T-cell (primary cell): ENCODE results near the gene OLFM3. TPM values are rescaled to one million over a fixed set of nuclear protein-coding genes. Genes with fewer than 3 reads are reported as not detected.

ENCODE experiments used
- ATAC-seq, 4 experiments: fragments of 200-7000 bp in 3 of 4; fragments of 150-1000 bp in 1 of 4; cut with Tn5 transposase; replicated peaks in 1 of 4; 1 replicate in 3 of 4; 2 replicates in 1 of 4; pipeline ENCODE4 v1.10.0; 2021; ENCODE audit warnings: moderate library complexity in 3 of 4, mild to moderate bottlenecking in 2 of 4, moderate number of reproducible peaks in 1 of 4
- CTCF ChIA-PET, 2 donors: fragments of 300-600 bp; sonication (Branson Sonifier 250); formaldehyde crosslinking; loops; one replicate each; lab custom pipeline; 2022; ENCODE audit warnings: antibody characterized with exemption in 2 of 2; lab: Charles Lee
- POLR2A ChIA-PET, 2 donors: fragments of 300-600 bp; sonication (Branson Sonifier 250); formaldehyde crosslinking; loops; one replicate each; lab custom pipeline; 2022; ENCODE audit warnings: antibody characterized with exemption in 2 of 2; lab: Charles Lee
- DNase-seq, 35 experiments: peaks; one replicate each; pipeline versions ENCODE4 v3.0.0 to v3.0.0-alpha.2; 2013 to 2023
- H3K27ac ChIP-seq: one replicate; pipeline ENCODE4 v1.5.1; 2013; ENCODE audit warnings: low read length
- H3K27me3 ChIP-seq, 2 experiments: replicated peaks in 1 of 2; 1 replicate in 1 of 2; 2 replicates in 1 of 2; pipeline versions ENCODE4 v1.6.1 to v1.7.0; 2013; ENCODE audit warnings: low read length in 1 of 2, mixed read lengths in 1 of 2; ENCODE audit not compliant: control insufficient read depth in 2 of 2, insufficient read depth in 2 of 2; ENCODE audit errors: extremely low read depth in 1 of 2
- H3K36me3 ChIP-seq, 2 donors: 1 replicate in 1 of 2; 2 replicates in 1 of 2; pipeline versions ENCODE4 v1.6.1 to v1.7.0; 2013; ENCODE audit warnings: low read length in 1 of 2; ENCODE audit not compliant: control insufficient read depth in 2 of 2, insufficient read depth in 1 of 2; ENCODE audit errors: extremely low read depth in 1 of 2
- H3K4me1 ChIP-seq, 2 experiments: 1 replicate in 1 of 2; 2 replicates in 1 of 2; pipeline versions ENCODE4 v1.6.1 to v1.7.0; 2013; ENCODE audit warnings: low read length in 2 of 2, mixed read lengths in 1 of 2; ENCODE audit not compliant: insufficient read depth in 2 of 2, control insufficient read depth in 1 of 2; ENCODE audit errors: extremely low read depth in 1 of 2
- H3K4me3 ChIP-seq, 2 donors: 1 replicate in 1 of 2; 2 replicates in 1 of 2; pipeline versions ENCODE4 v1.5.1 to v1.7.0; 2013; ENCODE audit warnings: mild to moderate bottlenecking in 2 of 2, low read length in 1 of 2, moderate library complexity in 1 of 2; ENCODE audit not compliant: control insufficient read depth in 1 of 2; ENCODE audit errors: extremely low read depth in 1 of 2
- H3K9me3 ChIP-seq: 2 replicates; pipeline ENCODE4 v1.7.0; 2013
- H3K27ac Mint-ChIP-seq, 2 donors: one replicate each; pipeline ENCODE4 v1.8.0; 2020 to 2021; ENCODE audit warnings: mild to moderate bottlenecking in 2 of 2, mixed read lengths in 2 of 2
- H3K27me3 Mint-ChIP-seq, 2 donors: one replicate each; pipeline ENCODE4 v1.8.0; 2021 to 2022; ENCODE audit warnings: mixed read lengths in 2 of 2
- H3K36me3 Mint-ChIP-seq: one replicate; pipeline ENCODE4 v1.8.0; 2021; ENCODE audit warnings: mixed read lengths
- H3K4me1 Mint-ChIP-seq, 3 donors: one replicate each; pipeline ENCODE4 v1.8.0; 2020 to 2022; ENCODE audit warnings: mixed read lengths in 3 of 3, mild to moderate bottlenecking in 1 of 3
- H3K4me3 Mint-ChIP-seq, 3 donors: one replicate each; pipeline ENCODE4 v1.8.0; 2020 to 2022; ENCODE audit warnings: mild to moderate bottlenecking in 3 of 3, mixed read lengths in 3 of 3, moderate library complexity in 3 of 3
- H3K9me3 Mint-ChIP-seq, 3 donors: one replicate each; pipeline ENCODE4 v1.8.0; 2020 to 2022; ENCODE audit warnings: mixed read lengths in 3 of 3
- WGBS: methylation state at CpG from one replicate; pipeline ENCODE4 v1.1.5; 2013; ENCODE audit warnings: missing lambda C conversion rate; ENCODE audit not compliant: insufficient coverage; 5-methylcytosine and 5-hydroxymethylcytosine counted together
- total RNA-seq, 35 experiments: library from RNA in 6 of 35; stranded (reverse) in 6 of 35; fragments of 120-200 nt in 1 of 35; gene quantifications; one replicate each; pipeline versions ENCODE4 v1.2.1 to v1.2.4 and lab custom pipeline; 2013 to 2026

OLFM3 gene
- total RNA-seq, 5 donors from 2014 or later (not counting 1 experiment from before 2014, with no cell fraction given): not detected

DNA sequence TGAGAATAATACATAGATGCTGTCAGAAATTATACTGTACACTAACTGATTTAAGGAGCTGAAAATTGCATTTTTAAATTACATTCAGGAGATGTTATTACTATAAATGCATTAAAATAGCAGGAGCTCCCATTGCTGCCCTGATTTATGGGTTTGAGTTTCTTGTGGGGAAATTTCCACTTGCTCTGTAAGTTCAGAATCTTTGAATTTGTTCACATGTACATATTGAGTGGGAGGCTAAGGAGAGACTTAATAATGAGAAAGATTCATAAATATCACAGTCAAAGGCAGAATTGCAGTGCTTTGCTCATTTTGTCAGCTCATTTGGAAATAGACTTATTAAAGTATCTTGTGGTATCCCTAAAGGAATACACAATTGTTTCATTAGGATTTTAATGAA, 170.3 kb downstream of the OLFM3 start:
- no peak for DNase-seq
- no peaks in the 10 kb centered on the region for H3K36me3 Mint-ChIP-seq
- Histone ChIP-seq H3K9me3 (no peaks in the 10 kb centered on the region), H3K27me3 (no peaks in the 10 kb centered on the region), H3K36me3 (no peaks in the 10 kb centered on the region), H3K4me3 (no peak overlapping the region), H3K4me1 (no peaks in the 10 kb centered on the region), H3K27ac (no peak overlapping the region)
- POLR2A ChIA-PET: no interaction called here
- ATAC-seq: no peak
- no peak overlapping the region for H3K4me3 Mint-ChIP-seq
- H3K4me1 Mint-ChIP-seq: no peaks in the 10 kb centered on the region
- no peak overlapping the region for H3K27ac Mint-ChIP-seq
- peaks cover 0 to 4% of the 10 kb centered on the region in 2 donors for H3K27me3 Mint-ChIP-seq
- CTCF ChIA-PET: interaction anchor here in 1 of 2 donors (0.7 kb wide), 1 partner anchor 662 kb away, joined by 3 read pairs; no protein-coding TSS in a partner anchor
- no peaks in the 10 kb centered on the region for H3K9me3 Mint-ChIP-seq

GRCh38 chr1:101820071-101820470, 176.7 kb downstream of the OLFM3 start:
- H3K4me3 ChIP-seq: no peak overlapping the region
- Mint-ChIP-seq H3K4me1 (no peaks in the 10 kb centered on the region), H3K4me3 (no peak overlapping the region), H3K27ac (no peak overlapping the region), H3K9me3 (no peaks in the 10 kb centered on the region), H3K36me3 (no peaks in the 10 kb centered on the region), H3K27me3 (peaks cover 0 to 12% of the 10 kb centered on the region in 2 donors)
- no peaks in the 10 kb centered on the region for H3K36me3 ChIP-seq
- DNase-seq (peak in 1 of 35 experiments; percentile 0), ATAC-seq (no peak)
- no peaks in the 10 kb centered on the region for H3K9me3 ChIP-seq
- H3K27me3 ChIP-seq: no peaks in the 10 kb centered on the region
- H3K4me1 ChIP-seq: no peaks in the 10 kb centered on the region
- ChIA-PET POLR2A (no interaction called here), CTCF (no interaction called here)
- no peak overlapping the region for H3K27ac ChIP-seq
- no CpG with 5 or more reads among the region's 1 CpG for WGBS

- CTCF ChIA-PET: no interaction called here
- Histone ChIP-seq H3K4me3 (no peak overlapping the region), H3K4me1 (no peaks in the 10 kb centered on the region), H3K36me3 (no peaks in the 10 kb centered on the region), H3K27me3 (no peaks in the 10 kb centered on the region), H3K27ac (no peak overlapping the region), H3K9me3 (no peaks in the 10 kb centered on the region)
- POLR2A ChIA-PET: no interaction called here
- no CpG with 5 or more reads among the region's 1 CpG for WGBS
- Mint-ChIP-seq H3K4me1 (no peaks in the 10 kb centered on the region), H3K36me3 (no peaks in the 10 kb centered on the region), H3K27me3 (peaks cover 0 to 12% of the 10 kb centered on the region in 2 donors), H3K9me3 (no peaks in the 10 kb centered on the region), H3K4me3 (no peak overlapping the region), H3K27ac (no peak overlapping the region)
- DNase-seq (no peak), ATAC-seq (no peak)
Observed at GRCh38 chr1:101816262-101816661, 180.5 kb downstream of the OLFM3 start.

DNA sequence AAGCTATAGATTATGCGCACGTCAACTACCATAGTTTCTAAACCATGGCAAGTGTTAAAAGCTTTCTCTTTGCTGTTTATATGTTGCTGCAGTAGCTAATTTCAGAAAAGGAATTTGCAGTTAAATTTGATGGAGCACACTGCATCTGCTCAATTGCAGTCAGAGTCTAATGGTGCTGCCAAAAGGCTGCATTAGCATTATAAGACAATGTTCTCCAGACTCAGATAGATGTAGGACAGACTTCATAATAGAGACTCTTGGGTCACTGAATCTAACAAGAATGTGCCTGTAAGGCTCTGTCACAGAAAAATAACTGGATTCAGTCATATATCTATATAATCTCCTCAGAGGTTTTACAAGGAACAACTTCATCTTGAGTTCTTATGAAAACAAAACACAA, 198.3 kb downstream of the OLFM3 start:
- H3K4me3 Mint-ChIP-seq: no peak overlapping the region
- no peaks in the 10 kb centered on the region for H3K27me3 ChIP-seq

DNA sequence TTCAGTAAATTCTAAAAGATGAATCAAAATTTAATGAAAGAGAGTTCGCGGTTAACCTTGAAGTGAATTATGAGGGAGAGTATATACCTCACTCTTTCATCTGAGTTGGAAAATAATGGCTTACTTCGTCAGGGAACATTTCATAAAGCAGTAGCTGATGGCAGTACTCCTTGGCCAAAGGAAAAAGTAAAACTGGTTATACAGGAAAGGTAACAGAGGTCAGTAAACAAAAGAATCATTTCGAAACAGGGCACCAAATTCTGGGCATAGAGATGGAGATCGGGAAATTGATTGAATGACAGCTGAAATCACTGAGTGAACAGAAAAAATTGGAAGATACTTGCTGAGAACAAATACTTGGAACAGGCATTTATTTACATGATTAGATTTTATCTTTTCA, 199.0 kb downstream of the OLFM3 start:
- H3K27me3 Mint-ChIP-seq: no peaks in the 10 kb centered on the region
- WGBS: 33% methylated on average over 1 of the region's 5 CpGs
- Histone ChIP-seq H3K9me3 (no peaks in the 10 kb centered on the region), H3K36me3 (no peaks in the 10 kb centered on the region), H3K4me3 (no peak overlapping the region), H3K4me1 (no peaks in the 10 kb centered on the region), H3K27ac (no peak overlapping the region), H3K27me3 (no peaks in the 10 kb centered on the region)
- H3K4me1 Mint-ChIP-seq: no peaks in the 10 kb centered on the region
- no peaks in the 10 kb centered on the region for H3K9me3 Mint-ChIP-seq
- no peak overlapping the region for H3K27ac Mint-ChIP-seq
- ChIA-PET POLR2A (no interaction called here), CTCF (interaction anchor here in 1 of 2 donors (0.6 kb wide), 1 partner anchor 453 kb away, joined by 3 read pairs; no protein-coding TSS in a partner anchor)
- no peak overlapping the region for H3K4me3 Mint-ChIP-seq
- H3K36me3 Mint-ChIP-seq: no peaks in the 10 kb centered on the region
- ATAC-seq: no peak
- no peak for DNase-seq

More for the DNA sequence above, 198.3 kb downstream of the OLFM3 start:
- Mint-ChIP-seq H3K27ac (no peak overlapping the region), H3K27me3 (no peaks in the 10 kb centered on the region), H3K36me3 (no peaks in the 10 kb centered on the region), H3K9me3 (no peaks in the 10 kb centered on the region), H3K4me1 (no peaks in the 10 kb centered on the region)
- DNase-seq (no peak), ATAC-seq (no peak)
- WGBS: 100% methylated on average over 1 of the region's 2 CpGs
- ChIA-PET POLR2A (no interaction called here), CTCF (no interaction called here)
- Histone ChIP-seq H3K4me1 (no peaks in the 10 kb centered on the region), H3K36me3 (no peaks in the 10 kb centered on the region), H3K9me3 (no peaks in the 10 kb centered on the region), H3K4me3 (no peak overlapping the region), H3K27ac (no peak overlapping the region)

- no peak for DNase-seq
- no peak overlapping the region for H3K27ac Mint-ChIP-seq
- ATAC-seq: no peak
- ChIA-PET POLR2A (no interaction called here), CTCF (no interaction called here)
- H3K9me3 Mint-ChIP-seq: no peaks in the 10 kb centered on the region
- H3K36me3 Mint-ChIP-seq: no peaks in the 10 kb centered on the region
- WGBS: 17% methylated on average over 3 of the region's 3 CpGs
- no peaks in the 10 kb centered on the region for H3K4me1 Mint-ChIP-seq
- no peak overlapping the region for H3K4me3 ChIP-seq
- no peak overlapping the region for H3K4me3 Mint-ChIP-seq
- H3K27me3 ChIP-seq: no peaks in the 10 kb centered on the region
- no peaks in the 10 kb centered on the region for H3K9me3 ChIP-seq
- H3K27me3 Mint-ChIP-seq: peaks cover 3 to 7% of the 10 kb centered on the region in 2 donors
- no peak overlapping the region for H3K27ac ChIP-seq
- no peaks in the 10 kb centered on the region for H3K4me1 ChIP-seq
- H3K36me3 ChIP-seq: no peaks in the 10 kb centered on the region
Observed at GRCh38 chr1:101781201-101781831, 215.4 kb downstream of the OLFM3 start.
